GM21360 (cell line): Measurements from ENCODE around the gene ITGAV.
A peak's percentile ranks its signal among the peaks of the same experiment; 100 is the strongest.
"Not testable (repeated sequence)": the region's sequence is repeated elsewhere in the genome, so short reads cannot be mapped to it uniquely, and the experiment has no call there.

Source experiments
- ATAC-seq: cut with Tn5 transposase; IDR thresholded peaks from one replicate; pipeline ENCODE4 v1.9.1; 2021; ENCODE audit warnings: mild to moderate bottlenecking, moderate library complexity; ENCODE audit not compliant: unreplicated experiment

Gene ITGAV

GRCh38 chr2:186589612-186590349 is at the start of gene ITGAV:
Gene ITGAV, plus strand, starts transcription at chr2:186590056. Its CDS starts 283 bp downstream, at chr2:186590339.
- ATAC-seq: peak; percentile 95

- ATAC-seq: no peak
Measured at GRCh38 chr2:186540941-186541340, 48.9 kb upstream of the ITGAV start.

- ATAC-seq: no peak
Measured at GRCh38 chr2:186542002-186542401, 47.9 kb upstream of the ITGAV start.

- ATAC-seq: no peak
Measured at GRCh38 chr2:186543561-186544131, 46.2 kb upstream of the ITGAV start.

GRCh38 chr2:186544255-186544675 is 45.6 kb upstream of the ITGAV start:
- ATAC-seq: no peak

GRCh38 chr2:186546846-186547245 is 43.0 kb upstream of the ITGAV start:
- ATAC-seq: no peak

- no peak for ATAC-seq
Measured at GRCh38 chr2:186551323-186552050, 38.4 kb upstream of the ITGAV start.

GRCh38 chr2:186554429-186554828 is 35.4 kb upstream of the ITGAV start:
- ATAC-seq: no peak

GRCh38 chr2:186554850-186555671 is 34.8 kb upstream of the ITGAV start:
- ATAC-seq: no peak

GRCh38 chr2:186558512-186559276 is 31.2 kb upstream of the ITGAV start:
- no peak for ATAC-seq

GRCh38 chr2:186559370-186559769 is 30.5 kb upstream of the ITGAV start:
- ATAC-seq: peak; percentile 74

- peak; percentile 94 for ATAC-seq
Measured at GRCh38 chr2:186559848-186560247, 30.0 kb upstream of the ITGAV start.

GRCh38 chr2:186560254-186560653 is 29.6 kb upstream of the ITGAV start:
- ATAC-seq: no peak

- ATAC-seq: no peak
Measured at GRCh38 chr2:186561467-186562208, 28.2 kb upstream of the ITGAV start.

GRCh38 chr2:186562209-186562578 is 27.7 kb upstream of the ITGAV start:
- no peak for ATAC-seq

GRCh38 chr2:186568600-186568999 is 21.3 kb upstream of the ITGAV start:
- ATAC-seq: not testable (repeated sequence)

GRCh38 chr2:186569127-186569526 is 20.7 kb upstream of the ITGAV start:
- not testable (repeated sequence) for ATAC-seq

- no peak for ATAC-seq
Measured at GRCh38 chr2:186569897-186570296, 20.0 kb upstream of the ITGAV start.

GRCh38 chr2:186570604-186571003 is 19.3 kb upstream of the ITGAV start:
- no peak for ATAC-seq

GRCh38 chr2:186572705-186573104 is 17.2 kb upstream of the ITGAV start:
- no peak for ATAC-seq
